GM21360 (cell line): Measurements from ENCODE around the gene TCEA2.
"Not testable (repeated sequence)": the region's sequence is repeated elsewhere in the genome, so short reads cannot be mapped to it uniquely, and the experiment has no call there.

Experiments
- ATAC-seq: cut with Tn5 transposase; IDR thresholded peaks from one replicate; pipeline ENCODE4 v1.9.1; 2021; ENCODE audit warnings: mild to moderate bottlenecking, moderate library complexity; ENCODE audit not compliant: unreplicated experiment

TCEA2 gene

GRCh38 chr20:64076061-64076997 lies 13.3 kb downstream of the TCEA2 start:
- no peak for ATAC-seq

GRCh38 chr20:64077094-64077493 lies 14.1 kb downstream of the TCEA2 start:
- ATAC-seq, result no peak

- no peak for ATAC-seq
These were observed 14.5 kb downstream of the TCEA2 start for GRCh38 chr20:64077541-64077875.

- no peak for ATAC-seq
These were observed 15.0 kb downstream of the TCEA2 start for GRCh38 chr20:64077876-64078551.

GRCh38 chr20:64078934-64079272 lies 15.9 kb downstream of the TCEA2 start:
- no peak for ATAC-seq

- peak; percentile 36 for ATAC-seq
These were observed 16.4 kb downstream of the TCEA2 start, which contains the start of gene RGS19 for GRCh38 chr20:64079273-64080012. TSS of gene RGS19 (minus strand) at chr20:64079518. CDS start at chr20:64076886, 2,632 bp downstream.

- no peak for ATAC-seq
These were observed 17.2 kb downstream of the TCEA2 start, which contains the start of gene OPRL1 for GRCh38 chr20:64080013-64080812. TSS of gene OPRL1 (plus strand) at chr20:64080082. CDS start at chr20:64092721, 12,639 bp downstream.

- ATAC-seq, result no peak
These were observed 18.0 kb downstream of the TCEA2 start for GRCh38 chr20:64080813-64081623.

GRCh38 chr20:64081624-64081964 lies 18.6 kb downstream of the TCEA2 start:
- ATAC-seq, result no peak

- ATAC-seq, result no peak
These were observed 19.2 kb downstream of the TCEA2 start for GRCh38 chr20:64082126-64082731.

GRCh38 chr20:64082820-64083377 lies 19.9 kb downstream of the TCEA2 start:
- no peak for ATAC-seq

- ATAC-seq, result no peak
These were observed 20.4 kb downstream of the TCEA2 start for GRCh38 chr20:64083378-64083803.

- ATAC-seq, result no peak
These were observed 21.0 kb downstream of the TCEA2 start, which contains the start of gene LKAAEAR1 for GRCh38 chr20:64083804-64084684. TSS of gene LKAAEAR1 (minus strand) at chr20:64084398. CDS start at chr20:64084219, 179 bp downstream.

- ATAC-seq, result no peak
These were observed 21.7 kb downstream of the TCEA2 start for GRCh38 chr20:64084685-64085152.

- ATAC-seq, result no peak
These were observed 23.8 kb downstream of the TCEA2 start for GRCh38 chr20:64086801-64087200.

- ATAC-seq, result not testable (repeated sequence)
These were observed 24.3 kb downstream of the TCEA2 start for GRCh38 chr20:64087226-64087825.

- ATAC-seq, result not testable (repeated sequence)
These were observed 25.6 kb downstream of the TCEA2 start for GRCh38 chr20:64088586-64088985.
